Measurements from ENCODE around the gene KLHL1.

The KLHL1 gene

DNA sequence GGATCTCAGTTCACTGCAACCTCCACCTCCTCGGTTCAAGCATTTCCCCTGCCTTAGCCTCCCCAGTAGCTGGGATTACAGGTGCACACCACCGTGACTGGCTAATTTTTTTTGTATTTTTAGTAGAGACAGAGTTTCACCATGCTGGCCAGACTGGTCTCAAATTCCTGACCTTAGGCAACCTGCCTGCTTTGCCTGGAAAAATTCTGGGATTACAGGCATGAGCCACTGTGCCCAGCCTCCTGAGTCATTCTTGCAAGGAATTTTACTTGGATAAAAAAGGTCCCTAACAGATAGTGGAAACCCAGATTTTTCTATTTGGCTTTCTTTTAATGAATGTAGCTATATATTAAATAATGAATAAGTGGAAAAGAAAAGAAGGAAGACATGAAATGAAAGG is 450.6 kb downstream of the KLHL1 start:
- H3K4me3 ChIP-seq (ENCODE audit: low read depth in 1 of 5, low read length in 5 of 5), result no peak overlapping the region

DNA sequence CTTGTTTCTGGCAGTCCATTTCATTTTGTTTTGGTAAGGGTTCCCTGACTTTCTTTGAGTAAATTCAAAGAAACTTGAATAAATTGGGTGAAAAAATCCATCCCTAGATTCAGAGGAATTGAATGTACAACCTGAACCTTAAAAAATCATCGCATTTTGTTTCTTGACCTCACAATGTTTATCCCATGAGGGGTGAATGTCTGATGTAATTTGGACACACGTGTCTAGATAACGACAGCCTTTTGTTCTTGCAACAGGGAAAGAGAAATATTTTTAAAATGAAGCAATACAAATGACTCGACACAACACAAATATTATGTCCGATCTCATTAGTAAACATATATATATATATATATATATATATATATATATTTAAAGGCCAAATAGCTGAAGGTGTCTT is 453.9 kb downstream of the KLHL1 start:
- H3K4me1 ChIP-seq (ENCODE audit: control insufficient read depth in 5 of 5, insufficient read depth in 5 of 5, low read length in 5 of 5), result no peaks in the 10 kb centered on the region
- no peak overlapping the region for H3K9ac ChIP-seq (ENCODE audit: low read length in 5 of 5)
- peaks cover 0 to 13% (median 7%) of the 10 kb centered on the region in 5 donors for H3K9me3 ChIP-seq (ENCODE audit: control insufficient read depth in 5 of 5, low read length in 5 of 5)
- H3K27ac ChIP-seq (ENCODE audit: low read depth, low read length), result no peak overlapping the region
- no peak overlapping the region for H3K4me3 ChIP-seq (ENCODE audit: low read depth in 1 of 5, low read length in 5 of 5)
- no peaks in the 10 kb centered on the region for H3K36me3 ChIP-seq (ENCODE audit: control insufficient read depth in 5 of 5, insufficient read depth in 5 of 5, low read length in 5 of 5)
- no peaks in the 10 kb centered on the region for H3K27me3 ChIP-seq (ENCODE audit: control insufficient read depth in 5 of 5, insufficient read depth in 4 of 5, low read length in 5 of 5)

More for the DNA sequence above, 450.6 kb downstream of the KLHL1 start:
- no peak overlapping the region for H3K27ac ChIP-seq (ENCODE audit: low read depth, low read length)
- H3K4me1 ChIP-seq (ENCODE audit: control insufficient read depth in 5 of 5, insufficient read depth in 5 of 5, low read length in 5 of 5), result no peaks in the 10 kb centered on the region
- peaks cover 0 to 17% (median 7%) of the 10 kb centered on the region in 5 donors for H3K9me3 ChIP-seq (ENCODE audit: control insufficient read depth in 5 of 5, low read length in 5 of 5)
- no peaks in the 10 kb centered on the region for H3K36me3 ChIP-seq (ENCODE audit: control insufficient read depth in 5 of 5, insufficient read depth in 5 of 5, low read length in 5 of 5)
- no peaks in the 10 kb centered on the region for H3K27me3 ChIP-seq (ENCODE audit: control insufficient read depth in 5 of 5, insufficient read depth in 4 of 5, low read length in 5 of 5)
- H3K9ac ChIP-seq (ENCODE audit: low read length in 5 of 5), result no peak overlapping the region

Measured in subcutaneous abdominal adipose tissue (tissue), 5 donors.